Measurements from ENCODE around the gene SCAF4.
"Not testable (repeated sequence)": the region's sequence is repeated elsewhere in the genome, so short reads cannot be mapped to it uniquely, and the experiment has no call there.

The SCAF4 gene

DNA sequence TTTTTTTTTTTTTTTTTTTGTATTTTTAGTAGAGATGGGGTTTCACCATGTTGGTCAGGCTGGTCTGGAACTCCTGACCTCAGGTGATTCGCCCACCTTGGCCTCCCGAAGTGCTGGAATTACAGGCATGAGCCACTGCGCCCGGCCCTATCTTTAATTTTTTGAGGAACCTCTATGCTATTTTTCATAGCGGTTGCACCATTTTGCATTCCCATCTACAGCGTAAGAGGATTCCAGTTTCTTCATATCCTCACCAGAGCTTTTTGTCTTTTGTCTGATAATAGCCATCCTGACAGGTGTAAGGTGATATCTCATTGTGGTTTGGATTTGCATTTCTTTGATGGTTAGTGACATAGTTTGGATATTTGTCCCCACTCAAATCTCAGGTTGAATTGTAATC lies 100.0 kb downstream of the SCAF4 start:
- not testable (repeated sequence) for DNase-seq

DNA sequence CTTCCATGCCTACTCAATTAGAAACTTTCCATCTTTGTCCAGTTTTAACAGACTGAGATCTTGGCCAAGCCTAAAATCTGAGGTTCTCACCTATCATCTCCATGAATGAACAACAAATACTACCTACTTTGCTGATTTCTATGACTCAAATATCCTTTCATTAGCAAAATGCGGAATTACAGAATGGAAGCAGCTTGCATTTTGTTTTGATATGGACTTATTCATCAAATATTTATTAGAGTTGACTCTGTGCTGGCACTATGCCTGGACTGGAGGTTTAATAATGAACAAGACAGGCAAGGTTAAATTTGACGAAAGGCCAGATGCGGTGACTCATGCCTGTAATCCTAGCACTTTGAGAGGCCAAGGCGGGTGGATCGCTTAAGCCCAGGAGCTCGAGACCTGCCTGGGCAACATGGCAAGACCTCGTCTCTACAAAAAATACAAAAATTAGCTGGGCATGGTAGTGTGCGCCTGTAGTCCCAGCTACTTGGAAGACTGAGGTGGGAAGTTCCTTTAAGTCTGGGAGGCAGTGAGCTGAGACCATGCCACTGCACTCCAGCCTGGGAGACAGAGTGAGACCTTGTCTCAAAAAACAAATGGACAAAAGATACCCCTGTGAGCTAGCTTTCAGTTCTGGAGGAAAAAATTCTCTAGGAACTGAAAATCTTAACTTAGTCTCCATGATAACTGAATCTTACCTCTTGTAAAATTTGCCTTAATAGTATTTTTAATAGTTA lies 101.8 kb downstream of the SCAF4 start:
- peak; percentile 39 for DNase-seq

DNA sequence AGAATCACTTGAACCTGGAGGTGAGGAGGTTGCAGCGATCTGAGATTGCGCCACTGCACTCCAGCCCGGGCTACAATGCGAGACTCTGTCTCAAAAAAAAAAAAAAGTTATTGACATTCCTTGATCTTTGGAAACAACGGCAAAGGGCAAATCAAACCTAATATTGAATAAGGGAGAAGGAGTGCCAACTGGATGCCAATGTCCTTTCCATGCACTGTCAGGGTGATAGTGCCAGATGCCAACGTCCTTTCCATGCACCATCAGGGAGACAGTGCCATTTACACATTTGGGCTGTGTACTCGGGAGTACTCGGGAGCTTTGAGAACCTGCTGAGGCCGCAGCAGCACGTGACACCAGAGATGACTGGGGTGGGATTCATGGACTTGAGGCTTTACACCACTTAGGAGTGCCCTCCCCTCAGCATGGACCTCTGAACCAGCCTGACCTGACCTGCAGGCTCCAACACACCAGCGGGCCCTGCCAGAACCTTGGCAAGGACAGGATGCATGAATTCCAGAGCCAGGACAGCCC lies 106.9 kb downstream of the SCAF4 start:
- DNase-seq: no peak

DNA sequence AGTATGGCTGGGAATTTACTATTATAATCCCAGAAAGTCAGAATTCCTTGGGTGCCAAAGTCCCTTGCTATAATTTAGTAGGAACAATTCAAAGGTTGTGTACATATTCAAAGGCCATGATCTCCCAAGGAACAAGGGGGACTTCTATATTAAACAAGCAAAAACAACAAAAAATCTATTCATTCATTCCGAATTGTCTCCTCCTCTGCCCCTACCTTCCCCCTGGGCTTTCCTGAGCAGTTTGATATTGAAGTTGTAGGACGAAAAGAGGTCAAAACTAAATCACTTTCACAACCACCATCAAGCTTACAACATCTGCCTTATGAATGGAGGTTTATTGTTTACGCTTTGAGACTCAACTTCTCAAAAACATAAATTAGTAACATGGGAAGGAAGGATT lies 107.7 kb downstream of the SCAF4 start:
- no peak for DNase-seq

DNA sequence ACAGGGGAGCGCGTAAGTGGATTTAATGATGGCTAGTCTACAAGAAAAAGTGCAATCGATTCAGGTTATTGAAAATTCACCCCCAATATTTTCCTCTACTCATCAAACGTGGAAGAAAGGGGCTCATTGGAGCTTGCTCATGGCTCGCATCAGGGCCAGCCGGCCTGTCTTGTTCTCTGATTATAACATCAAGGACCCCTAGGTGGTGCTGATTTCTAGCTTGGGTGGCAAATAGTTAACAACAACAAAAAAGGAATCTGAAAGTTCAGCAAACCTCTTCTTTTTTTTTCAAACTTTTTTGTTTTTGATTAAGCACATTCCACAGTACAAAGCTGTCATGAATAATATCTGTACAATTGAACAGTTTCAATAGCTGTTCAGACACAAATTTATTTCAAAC lies 108.3 kb downstream of the SCAF4 start:
- no peak for DNase-seq

DNA sequence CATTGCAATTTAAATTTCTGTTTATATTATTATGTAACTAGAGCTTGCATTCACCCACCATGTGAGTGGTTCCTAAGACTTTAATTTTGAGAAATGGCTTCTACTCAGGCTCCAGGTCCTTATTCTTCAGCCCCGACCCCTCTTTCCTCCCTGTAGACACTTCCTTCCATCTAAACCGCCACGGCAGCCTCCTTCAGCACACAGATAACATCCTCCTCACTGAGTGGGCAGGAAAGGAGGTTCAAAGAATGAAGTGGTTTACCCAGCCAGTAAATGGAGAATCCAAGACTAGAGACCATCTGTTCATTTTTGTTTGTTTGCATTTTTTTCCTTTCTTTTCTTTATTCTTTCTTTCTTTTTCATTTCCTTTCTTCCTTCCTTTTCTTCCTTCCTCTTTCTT lies 109.5 kb downstream of the SCAF4 start:
- DNase-seq: no peak

All from NCI-H69 (cell line).